ENCODE measurements around the gene FMN1.

Gene FMN1

GRCh38 chr15:32885713-32886112, 308.8 kb downstream of the FMN1 start:
- H3K4me3 ChIP-seq (ENCODE audit: low read depth, low read length) = no peak overlapping the region

GRCh38 chr15:32884146-32884545, 310.4 kb downstream of the FMN1 start:
- TF ChIP-seq CTCF (IDR thresholded peaks at IDR 0.05; ENCODE audit: low read depth, low read length) = no peak

More at GRCh38 chr15:32885713-32886112, 308.8 kb downstream of the FMN1 start:
- no peak for TF ChIP-seq CTCF (IDR thresholded peaks at IDR 0.05; ENCODE audit: low read depth, low read length)

GRCh38 chr15:32882955-32883354, 311.6 kb downstream of the FMN1 start:
- TF ChIP-seq CTCF (IDR thresholded peaks at IDR 0.05; ENCODE audit: low read depth, low read length) = no peak
- no peak overlapping the region for H3K4me3 ChIP-seq (ENCODE audit: low read depth, low read length)

More at GRCh38 chr15:32884146-32884545, 310.4 kb downstream of the FMN1 start:
- no peak overlapping the region for H3K4me3 ChIP-seq (ENCODE audit: low read depth, low read length)

GRCh38 chr15:32881528-32881927, 313.0 kb downstream of the FMN1 start:
- no peak for TF ChIP-seq CTCF (IDR thresholded peaks at IDR 0.05; ENCODE audit: low read depth, low read length)
- H3K4me3 ChIP-seq (ENCODE audit: low read depth, low read length) = no peak overlapping the region

GRCh38 chr15:32880642-32881041, 313.9 kb downstream of the FMN1 start:
- H3K4me3 ChIP-seq (ENCODE audit: low read depth, low read length) = no peak overlapping the region
- no peak for TF ChIP-seq CTCF (IDR thresholded peaks at IDR 0.05; ENCODE audit: low read depth, low read length)

- no peak overlapping the region for H3K4me3 ChIP-seq (ENCODE audit: low read depth, low read length)
- no peak for TF ChIP-seq CTCF (IDR thresholded peaks at IDR 0.05; ENCODE audit: low read depth, low read length)
These were observed 314.5 kb downstream of the FMN1 start for GRCh38 chr15:32879980-32880379.

GRCh38 chr15:32878869-32879805, 315.4 kb downstream of the FMN1 start:
- no peak for TF ChIP-seq CTCF (IDR thresholded peaks at IDR 0.05; ENCODE audit: low read depth, low read length)

More at GRCh38 chr15:32878869-32879805, 315.4 kb downstream of the FMN1 start:
- no peak overlapping the region for H3K4me3 ChIP-seq (ENCODE audit: low read depth, low read length)

Measured in WI38 (cell line).